Measurements from ENCODE around the gene STK17B.

GRCh38 chr2:196131384-196131937 is 39.9 kb downstream of the STK17B start:
- TF ChIP-seq CTCF (optimal IDR thresholded peaks at IDR 0.05 in 1 of 3, IDR thresholded peaks at IDR 0.05 in 1 of 3, conservative IDR thresholded peaks at IDR 0.05 in 1 of 3; ENCODE audit: extremely low read depth in 1 of 3, insufficient read depth in 2 of 3, low read length in 3 of 3) (peak; percentile 50 to 68 (median 63)), EZH2 (IDR thresholded peaks at IDR 0.05; ENCODE audit: low read length) (no peak)

Data from keratinocyte (primary cell).